Measurements from ENCODE around the gene RNF213.
"Not testable (repeated sequence)": the region's sequence is repeated elsewhere in the genome, so short reads cannot be mapped to it uniquely, and the experiment has no call there.

RNF213 gene

DNA sequence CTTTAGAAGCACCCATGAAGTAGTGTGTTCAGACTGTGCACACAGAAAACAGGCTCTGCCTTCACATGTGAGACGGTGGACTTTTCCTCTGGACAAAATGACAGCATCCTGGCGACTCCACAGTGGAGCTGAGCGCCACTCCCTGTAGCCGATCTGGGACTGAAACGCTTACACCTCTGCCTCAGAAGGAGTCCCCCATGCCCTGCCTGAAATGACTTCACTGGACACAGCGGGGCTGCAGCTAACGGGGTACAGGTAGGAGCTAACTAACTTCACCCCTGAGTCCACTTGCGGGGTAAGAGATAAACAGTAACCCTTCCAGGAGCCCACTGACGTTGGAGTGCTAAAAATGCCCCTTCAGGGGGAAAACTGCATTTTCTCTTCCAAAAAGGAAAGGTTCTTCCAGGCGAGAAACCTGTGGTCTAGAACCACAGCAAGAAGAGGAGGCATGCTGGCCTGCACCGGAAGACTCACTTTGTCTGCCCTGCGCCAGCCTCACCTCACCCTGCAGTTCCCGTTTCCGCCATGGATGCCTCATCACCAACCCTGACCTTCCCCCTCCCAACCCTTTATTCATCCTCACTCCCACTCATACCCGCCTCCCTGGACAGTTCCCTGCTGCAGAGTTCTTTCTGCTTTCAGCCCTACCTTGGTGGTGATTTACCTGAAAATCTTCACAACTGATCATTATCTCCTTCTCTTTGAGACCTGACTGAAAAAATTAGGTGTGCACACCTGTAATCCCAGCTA lies 134.9 kb downstream of the RNF213 start:
- no peak for DNase-seq (ENCODE audit: low read depth)

DNA sequence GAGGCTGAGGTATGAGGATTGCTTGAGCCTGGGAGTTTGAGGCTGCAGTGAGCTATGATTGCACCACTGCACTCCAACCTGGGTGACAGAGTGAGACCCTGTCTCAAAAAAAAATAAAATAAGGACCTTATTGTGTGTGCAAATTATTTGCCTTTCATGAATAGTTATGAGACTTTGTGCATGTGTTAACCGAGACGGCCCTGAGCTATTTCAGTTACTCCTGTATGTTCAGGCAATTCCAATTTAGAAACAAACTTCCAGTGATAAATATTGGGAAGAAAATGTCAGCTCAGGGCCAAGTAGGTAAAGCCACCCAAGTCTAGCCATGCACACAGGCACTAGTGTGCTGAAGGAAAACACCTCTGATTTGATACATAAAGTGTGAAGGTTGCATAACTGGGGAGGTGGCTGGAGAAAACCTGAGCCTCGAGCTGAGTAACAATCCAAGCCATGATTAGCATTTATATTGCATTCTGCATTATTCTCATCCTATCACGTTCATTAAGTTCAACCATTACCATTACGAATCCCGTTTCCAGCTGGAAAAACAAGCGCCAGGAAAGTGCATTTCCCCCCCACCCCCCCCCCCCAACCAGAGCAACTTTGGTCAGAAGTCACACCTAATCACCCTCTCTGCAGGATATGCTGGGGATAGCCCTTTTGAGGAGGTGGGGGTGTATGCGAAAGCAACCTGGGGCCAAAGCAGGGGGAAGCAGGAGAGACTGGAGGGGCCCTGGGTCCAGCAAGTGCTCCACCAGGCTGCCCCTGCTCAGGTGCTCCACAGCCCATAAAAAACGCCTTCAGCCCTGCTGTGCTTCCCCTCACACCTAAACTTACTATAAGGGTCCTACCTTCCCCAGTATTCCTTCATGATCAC lies 135.7 kb downstream of the RNF213 start:
- DNase-seq (ENCODE audit: low read depth) = no peak

DNA sequence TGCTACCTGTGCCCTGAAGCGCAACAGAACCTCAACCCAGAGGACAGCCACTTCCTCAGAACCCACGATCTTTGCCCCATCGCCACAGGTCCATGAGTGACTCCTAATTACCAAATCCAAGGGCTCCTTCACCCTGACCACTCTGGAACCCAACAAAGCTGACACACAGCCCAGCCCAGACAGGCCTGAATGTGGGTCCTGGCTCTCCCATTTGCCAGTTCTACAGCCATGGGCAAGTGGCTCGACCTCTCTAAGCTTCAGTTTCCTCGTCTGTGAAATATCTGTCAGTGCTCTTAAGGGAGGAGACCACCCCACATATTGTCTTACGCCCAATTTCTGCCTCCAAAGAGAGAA lies 136.4 kb downstream of the RNF213 start:
- no peak for DNase-seq (ENCODE audit: low read depth)

DNA sequence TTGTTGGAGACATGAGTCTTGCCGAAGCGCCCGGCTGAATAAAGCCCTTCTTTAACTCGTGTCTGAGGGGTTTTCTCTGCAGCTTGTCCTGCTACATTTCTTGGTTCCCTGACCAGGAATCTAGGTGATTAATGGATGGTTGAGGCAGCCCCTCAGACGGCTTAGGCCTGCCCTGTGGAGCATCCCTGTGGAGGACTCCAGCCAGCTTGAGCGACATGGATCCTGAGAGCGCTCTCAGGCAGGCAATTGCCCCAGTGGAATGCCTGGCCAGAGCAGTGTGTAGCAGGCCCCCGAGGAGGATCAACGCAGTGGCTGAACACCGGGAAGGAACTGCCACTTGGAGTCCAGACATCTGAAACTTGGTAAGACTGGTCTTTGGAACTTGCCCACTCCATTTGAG lies 137.0 kb downstream of the RNF213 start:
- DNase-seq (ENCODE audit: low read depth) = no peak

DNA sequence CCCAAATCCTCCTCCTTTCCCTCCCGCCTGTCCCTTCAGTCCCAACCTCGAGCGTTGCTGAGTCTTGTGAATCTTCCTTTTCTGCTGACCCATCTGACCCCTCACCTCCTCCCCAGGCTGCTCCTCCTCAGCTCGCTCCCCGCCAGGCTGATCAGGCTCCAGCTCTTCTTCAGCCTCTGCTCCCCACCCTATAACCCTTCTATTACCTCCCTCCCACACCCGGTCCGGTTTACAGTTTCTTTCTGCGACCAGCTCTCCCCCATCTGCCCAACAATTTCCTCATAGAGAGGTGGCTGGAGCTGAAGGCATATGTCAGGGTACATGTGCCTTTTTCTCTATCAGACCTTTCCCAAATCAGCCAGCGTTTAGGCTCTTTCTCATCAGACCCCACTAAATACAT lies 140.4 kb downstream of the RNF213 start:
- DNase-seq (ENCODE audit: low read depth) = not testable (repeated sequence)

DNA sequence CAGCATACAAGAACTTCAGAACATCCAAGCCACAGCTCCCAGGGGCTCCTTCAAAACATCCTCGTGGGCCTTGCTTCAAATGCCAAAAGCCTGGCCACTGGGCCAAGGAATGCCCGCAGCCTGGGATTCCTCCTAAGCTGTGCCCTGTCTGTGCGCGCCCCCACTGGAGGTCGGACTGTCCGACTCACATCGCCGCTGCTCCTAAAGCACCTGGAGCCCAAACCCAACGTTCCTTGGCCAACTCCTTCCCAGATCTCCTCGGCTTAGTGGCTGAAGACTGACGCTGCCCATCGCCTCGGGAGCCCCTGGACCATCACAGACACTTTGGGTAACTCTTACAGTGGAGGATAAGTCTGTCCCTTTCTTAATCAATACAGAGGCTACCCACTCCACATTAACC lies 141.4 kb downstream of the RNF213 start:
- not testable (repeated sequence) for DNase-seq (ENCODE audit: low read depth)

DNA sequence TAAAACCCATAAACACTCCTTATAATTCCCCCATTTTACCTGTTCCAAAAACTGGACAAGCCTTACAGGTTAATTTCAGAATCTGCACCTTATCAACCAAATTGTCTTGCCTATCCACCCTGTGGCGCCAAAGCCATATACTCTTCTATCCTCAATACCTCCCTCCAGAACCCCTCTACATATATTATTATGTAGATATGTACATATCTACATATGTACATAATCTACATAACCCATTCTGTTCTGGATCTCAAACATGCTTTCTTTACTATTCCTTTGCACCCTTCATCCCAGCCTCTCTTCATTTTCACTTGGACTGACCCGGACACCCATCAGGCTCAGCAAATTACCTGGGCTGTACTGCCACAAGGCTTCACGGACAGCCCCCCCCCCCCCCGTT lies 142.3 kb downstream of the RNF213 start:
- no peak for DNase-seq (ENCODE audit: low read depth)

DNA sequence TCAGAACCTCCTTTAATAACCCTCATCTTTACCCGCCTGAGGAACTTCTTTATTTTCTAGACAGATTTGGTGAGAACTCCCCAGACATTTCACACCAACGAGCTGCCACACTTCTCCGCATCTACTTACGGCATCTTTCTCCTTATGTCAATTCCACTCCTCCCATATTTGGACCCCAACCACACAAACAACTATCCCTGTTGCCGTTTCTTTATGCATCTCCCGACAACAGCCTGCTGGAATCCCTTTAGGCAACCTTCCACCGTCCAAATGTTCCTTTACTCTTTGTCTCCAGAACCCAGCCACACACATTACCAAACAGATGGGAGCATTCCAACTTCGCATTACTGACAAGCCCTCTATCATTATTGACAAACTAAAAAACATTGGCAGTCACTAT lies 145.5 kb downstream of the RNF213 start:
- no peak for DNase-seq (ENCODE audit: low read depth)

DNA sequence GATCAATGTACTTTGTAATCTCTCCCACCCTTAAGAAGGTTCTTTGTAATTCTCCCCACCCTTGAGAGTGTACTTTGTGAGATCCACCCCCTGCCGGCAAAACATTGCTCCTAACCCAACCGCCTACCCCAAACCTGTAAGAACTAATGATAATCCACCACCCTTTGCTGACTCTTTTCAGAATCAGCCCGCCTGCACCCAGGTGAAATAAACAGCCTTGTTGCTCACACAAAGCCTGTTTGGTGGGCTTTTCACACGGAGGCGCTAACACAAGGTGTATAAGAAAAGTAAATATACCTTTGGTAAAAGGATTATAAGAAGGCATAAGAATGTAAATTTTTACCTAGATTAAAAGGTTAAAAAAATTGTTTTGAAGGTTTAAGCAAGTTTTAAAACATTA lies 147.3 kb downstream of the RNF213 start:
- not testable (repeated sequence) for DNase-seq (ENCODE audit: low read depth)

DNA sequence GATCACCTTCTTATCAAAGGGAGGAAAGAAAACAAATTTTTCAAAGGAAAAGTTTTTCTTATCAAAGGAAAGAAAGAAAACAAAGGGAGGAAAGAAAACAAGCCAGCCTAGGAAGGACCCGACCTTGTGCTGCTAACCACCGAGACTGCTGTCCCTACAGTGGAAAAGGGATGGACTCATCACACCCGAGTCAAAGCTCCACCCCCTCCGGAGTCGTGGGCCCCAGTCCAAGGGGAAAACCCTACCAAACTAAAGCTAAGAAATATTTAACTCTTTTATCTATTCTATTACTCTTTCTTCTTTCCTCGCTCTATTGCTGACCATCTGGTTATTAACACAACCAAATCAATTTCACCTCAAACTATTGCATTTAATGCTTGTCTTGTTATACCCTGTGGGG lies 148.2 kb downstream of the RNF213 start:
- no peak for DNase-seq (ENCODE audit: low read depth)

DNA sequence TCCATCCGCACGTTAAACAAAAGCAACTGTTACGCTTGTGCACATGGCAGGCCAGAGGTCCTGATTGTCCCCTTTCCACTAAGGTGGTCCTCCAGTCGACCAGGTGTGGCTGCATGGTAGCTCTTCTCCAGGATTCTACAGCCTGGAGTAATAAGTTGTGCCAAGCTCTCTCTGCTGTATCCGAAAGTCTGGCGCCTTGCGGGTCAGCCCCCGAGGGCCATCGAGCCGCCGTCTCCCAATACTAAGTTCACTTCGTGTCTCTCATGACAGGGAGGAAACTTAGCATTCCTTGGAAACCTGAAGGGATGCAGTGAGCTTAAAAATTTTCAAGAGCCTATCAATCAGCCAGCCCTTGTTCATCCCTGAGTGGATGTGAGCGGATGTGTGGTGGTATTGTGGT lies 149.0 kb downstream of the RNF213 start:
- DNase-seq (ENCODE audit: low read depth) = no peak

DNA sequence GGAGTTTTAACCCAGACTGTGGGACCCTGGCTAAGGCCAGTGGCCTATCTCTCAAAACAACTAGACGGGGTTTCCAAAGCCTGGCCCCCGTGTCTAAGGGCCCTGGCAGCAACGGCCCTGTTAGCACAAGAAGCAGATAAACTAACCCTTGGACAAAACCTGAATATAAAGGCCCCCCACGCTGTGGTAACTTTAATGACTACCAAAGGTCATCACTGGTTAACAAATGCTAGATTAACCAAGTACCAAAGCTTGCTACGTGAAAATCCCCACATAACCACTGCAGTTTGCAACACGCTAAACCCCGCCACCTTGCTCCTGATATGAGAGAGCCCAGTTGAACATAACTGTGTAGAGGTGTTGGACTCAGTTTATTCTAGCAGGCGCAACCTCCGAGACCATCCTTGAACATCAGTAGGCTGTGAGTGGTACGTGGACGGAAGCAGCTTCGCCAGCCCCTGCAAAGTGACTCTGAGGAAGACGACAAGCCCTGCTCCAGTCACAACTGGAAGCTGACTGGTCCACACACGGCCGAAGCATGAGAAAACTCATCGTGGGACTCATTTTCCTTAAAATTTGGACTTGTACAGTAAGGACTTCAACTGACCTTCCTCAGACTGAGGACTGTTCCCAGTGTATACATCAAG lies 149.9 kb downstream of the RNF213 start:
- not testable (repeated sequence) for DNase-seq (ENCODE audit: low read depth)

DNA sequence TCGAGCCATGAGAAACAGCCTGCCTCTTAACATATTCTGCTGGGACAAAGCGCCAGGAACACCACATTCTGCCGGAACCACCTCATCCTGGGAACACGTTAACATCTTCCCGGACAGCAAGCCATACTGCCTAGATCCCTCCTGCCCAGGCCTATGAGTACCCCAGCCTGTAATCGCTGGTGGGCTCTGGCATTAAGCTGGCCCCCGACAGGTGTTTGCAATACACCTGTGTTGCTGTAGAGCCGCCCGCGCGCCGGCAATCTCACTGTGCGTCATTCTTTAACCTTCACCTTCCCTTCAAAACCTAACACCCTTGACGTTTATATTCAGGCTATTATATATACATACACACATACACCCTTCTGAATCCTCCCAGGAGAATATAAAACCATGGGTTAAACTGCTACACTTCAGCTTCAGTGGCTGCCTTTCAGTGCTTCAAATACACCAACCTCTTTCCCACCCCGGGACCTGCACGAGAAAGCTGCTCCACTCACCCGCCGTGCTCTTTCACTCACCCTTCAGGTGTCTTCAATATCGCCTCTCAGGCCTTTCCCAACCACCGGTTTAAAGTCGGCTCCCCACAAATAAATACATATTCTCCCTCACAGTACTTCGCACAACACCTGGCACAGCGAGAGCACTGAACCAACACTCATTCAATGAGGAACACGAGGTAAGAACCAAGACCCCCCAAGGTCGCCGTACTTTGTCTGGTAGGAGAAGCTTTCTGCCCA lies 153.3 kb downstream of the RNF213 start:
- DNase-seq (ENCODE audit: low read depth) = no peak

DNA sequence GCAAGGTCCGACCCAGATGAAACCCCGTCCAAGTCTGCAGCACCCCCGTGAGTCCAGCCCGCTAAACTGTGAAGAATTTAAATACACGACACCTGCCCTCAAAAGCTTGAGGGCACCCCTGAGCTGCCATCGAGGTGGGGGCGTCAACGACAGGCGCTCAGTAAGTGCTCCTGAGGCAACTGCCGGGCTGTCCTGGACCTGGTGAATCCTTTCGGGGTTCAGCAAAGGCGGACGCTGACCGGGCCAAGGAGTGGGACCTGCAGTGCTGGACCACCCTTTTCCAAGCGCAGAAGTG lies 153.8 kb downstream of the RNF213 start:
- no peak for DNase-seq (ENCODE audit: low read depth)

DNA sequence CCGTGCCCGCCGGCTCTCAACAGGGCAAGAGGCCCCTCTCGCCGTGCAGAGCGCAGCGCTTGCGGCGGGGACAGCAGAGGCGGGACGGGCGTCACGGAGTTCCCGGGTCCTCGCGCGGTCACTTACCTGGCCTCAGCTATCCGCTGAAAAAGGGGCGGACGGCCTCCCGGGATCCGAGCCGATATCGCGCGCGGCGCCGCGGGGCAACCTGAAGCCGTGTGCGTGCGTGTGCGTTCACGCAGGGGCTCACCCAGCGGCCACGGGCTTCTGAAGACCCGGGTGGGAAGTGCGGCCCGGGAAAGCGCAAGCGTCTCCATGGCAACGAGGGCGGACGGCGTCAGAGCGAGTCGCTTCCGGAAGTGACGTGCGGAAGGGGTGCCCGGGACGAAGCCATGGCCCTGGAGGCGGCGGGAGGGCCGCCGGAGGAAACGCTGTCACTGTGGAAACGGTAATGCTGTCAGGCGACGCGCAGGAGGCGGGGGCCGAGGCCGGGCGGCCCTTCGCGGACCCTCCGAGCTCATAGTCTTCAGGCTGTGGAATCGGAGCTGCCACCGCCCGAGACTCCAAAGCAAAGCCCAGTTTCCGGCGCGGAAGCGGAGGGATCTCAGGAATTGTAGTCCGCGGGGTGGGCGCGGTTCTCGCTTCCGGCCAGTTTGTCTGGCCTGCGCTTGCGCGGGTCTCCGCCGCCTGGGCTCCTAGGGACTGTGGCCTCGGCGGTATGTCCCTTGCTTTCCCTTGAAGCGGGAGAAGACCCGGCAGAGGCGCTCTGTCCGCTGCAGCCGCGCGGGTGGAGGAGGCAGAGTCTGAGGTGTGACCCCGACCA lies 154.4 kb downstream of the RNF213 start, which contains the start of gene ENDOV:
ENDOV (plus strand) TSS at position 365 of the 823 bp plus-strand sequence; CDS start at position 393, 28 bp downstream.
- DNase-seq (ENCODE audit: low read depth) = peak; percentile 90

DNA sequence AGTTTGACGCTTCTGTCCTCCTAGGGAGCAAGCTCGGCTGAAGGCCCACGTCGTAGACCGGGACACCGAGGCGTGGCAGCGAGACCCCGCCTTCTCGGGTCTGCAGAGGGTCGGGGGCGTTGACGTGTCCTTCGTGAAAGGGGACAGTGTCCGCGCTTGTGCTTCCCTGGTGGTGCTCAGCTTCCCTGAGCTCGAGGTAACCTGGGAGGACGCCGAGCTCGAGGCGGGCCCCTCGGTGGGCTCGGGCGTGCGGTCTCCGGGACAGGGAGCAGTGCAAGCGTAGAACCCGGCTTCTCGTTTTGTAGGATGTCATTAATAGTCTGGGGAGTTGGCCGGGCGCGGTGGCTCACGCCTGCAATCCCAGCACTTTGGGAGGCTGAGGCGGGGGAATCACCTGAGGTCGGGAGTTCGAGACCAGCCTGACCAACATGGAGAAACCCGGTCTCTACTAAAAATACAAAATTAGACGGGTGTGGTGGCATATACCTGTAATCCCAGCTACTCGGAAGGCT lies 155.0 kb downstream of the RNF213 start:
- DNase-seq (ENCODE audit: low read depth) = no peak

DNA sequence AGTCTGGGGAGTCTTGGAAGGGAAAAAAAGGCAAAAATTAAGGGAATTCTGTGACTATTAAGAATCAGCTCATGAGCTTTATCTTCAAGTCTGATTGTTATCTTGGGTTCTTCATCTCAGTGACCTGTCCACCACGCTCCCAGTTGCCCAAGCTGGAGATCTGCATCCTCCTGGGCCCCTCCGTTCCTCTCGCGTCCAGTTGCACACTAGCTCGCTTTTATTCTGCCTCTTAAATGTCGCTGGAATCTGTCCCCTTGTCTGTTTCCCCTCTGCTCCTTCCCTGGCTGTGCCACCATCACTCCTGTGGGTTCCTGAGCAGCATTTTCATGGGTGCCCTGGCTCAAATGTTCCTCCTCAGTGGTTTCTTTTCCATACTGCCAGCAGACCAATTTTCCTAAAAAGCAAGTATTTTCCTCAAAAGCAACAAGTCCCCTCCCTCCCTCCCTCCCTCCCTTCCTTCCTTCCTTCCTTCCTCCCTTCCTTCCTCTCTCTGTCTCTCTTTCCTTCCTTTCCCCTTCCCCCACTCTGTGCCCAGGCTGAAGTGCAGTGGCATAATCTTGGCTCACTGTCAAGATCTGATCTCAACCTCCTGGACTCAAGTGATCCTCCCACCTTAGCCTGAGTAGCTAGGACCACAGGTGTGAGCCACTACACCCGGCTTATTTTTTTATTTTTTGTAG lies 155.7 kb downstream of the RNF213 start:
- DNase-seq (ENCODE audit: low read depth) = no peak

DNA sequence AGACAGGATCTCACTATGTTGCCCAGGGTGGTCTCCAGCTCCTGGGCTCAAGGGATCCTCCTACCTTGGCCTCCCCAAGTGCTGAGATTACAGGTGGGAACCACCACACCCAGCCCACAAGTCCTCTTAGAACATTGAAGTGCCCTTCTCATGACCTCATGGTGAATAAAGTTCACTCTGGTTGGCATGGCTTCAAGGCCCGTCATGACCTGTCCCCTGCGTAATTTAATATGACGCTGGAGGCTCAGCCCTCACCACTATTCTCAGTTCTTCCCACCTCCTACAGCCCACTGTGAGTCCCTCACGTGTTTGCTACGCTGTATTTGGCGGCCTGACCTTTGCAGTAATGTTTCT lies 156.3 kb downstream of the RNF213 start:
- DNase-seq (ENCODE audit: low read depth) = no peak

DNA sequence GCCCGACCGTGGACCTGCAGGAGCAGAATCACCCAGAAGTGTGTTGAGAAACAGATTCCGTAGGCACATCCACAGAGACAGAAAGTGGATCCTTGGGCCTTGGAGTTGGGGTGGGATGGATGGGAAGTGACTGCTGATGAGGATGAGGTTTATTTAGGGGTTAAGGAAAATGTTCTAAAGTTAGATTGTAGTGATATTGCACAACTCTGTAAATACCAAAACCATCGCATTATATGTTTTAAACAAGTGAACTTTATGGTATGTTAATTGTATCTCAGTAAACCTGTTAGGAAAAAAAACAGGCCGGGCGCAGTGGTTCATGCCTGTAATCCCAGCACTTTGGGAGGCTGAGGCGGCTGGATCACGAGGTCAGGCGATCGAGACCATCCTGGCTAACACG lies 157.9 kb downstream of the RNF213 start:
- DNase-seq (ENCODE audit: low read depth) = no peak

DNA sequence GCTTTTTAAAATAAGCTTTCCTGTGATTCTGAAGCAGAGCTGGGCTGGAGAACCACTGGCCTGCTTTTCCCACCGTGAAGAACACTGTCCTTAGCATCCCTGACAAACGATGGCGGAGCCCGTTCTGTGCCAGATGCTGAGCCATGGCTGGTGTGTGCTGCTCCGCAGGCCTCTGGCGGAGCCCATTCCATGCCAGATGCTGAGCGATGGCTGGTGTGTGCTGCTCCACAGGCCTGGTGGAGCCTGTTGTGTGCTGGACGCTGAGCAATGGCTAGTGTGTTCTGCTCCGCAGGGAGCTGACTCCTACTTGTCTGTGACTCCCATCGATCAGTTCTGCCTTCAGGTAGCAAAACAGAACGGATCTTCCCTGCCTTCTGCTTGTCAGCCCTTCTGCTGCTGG lies 158.6 kb downstream of the RNF213 start:
- DNase-seq (ENCODE audit: low read depth) = no peak
